IMR-90 (cell line): Measurements from ENCODE around the gene NFE2.

Experiments used
- BHLHE40 ChIP-seq: fragments of 150-350 bp; IDR thresholded peaks from 2 replicates; pipeline ENCODE4 v1.6.1; 2016; ENCODE audit warnings: mild to moderate bottlenecking, low read depth, low read length
- CEBPB ChIP-seq: IDR thresholded peaks from 2 replicates; pipeline ENCODE4 v1.6.1; 2012; ENCODE audit warnings: low read depth, low read length, improper control_type of control experiment
- CHD1 ChIP-seq: IDR thresholded peaks from 2 replicates; pipeline ENCODE4 v1.6.1; 2012; ENCODE audit warnings: low read depth, low read length, improper control_type of control experiment
- FOS ChIP-seq: fragments of 150-350 bp; IDR thresholded peaks from 2 replicates; pipeline ENCODE4 v1.6.1; 2016; ENCODE audit warnings: low read depth, low read length
- MAFK ChIP-seq: IDR thresholded peaks from 2 replicates; pipeline ENCODE4 v1.6.1; 2012; ENCODE audit warnings: low read depth, low read length, improper control_type of control experiment
- MAZ ChIP-seq: IDR thresholded peaks from 2 replicates; pipeline ENCODE4 v1.6.1; 2012; ENCODE audit warnings: low read depth, mild to moderate bottlenecking, low read length, improper control_type of control experiment, moderate library complexity, borderline replicate concordance
- NFE2L2 ChIP-seq: fragments of 150-350 bp; IDR thresholded peaks from 2 replicates; pipeline ENCODE4 v1.6.1; 2016; ENCODE audit warnings: low read depth, mild to moderate bottlenecking, low read length
- POLR2A ChIP-seq: IDR thresholded peaks from 2 replicates; pipeline ENCODE4 v1.6.1; 2012; ENCODE audit warnings: mild to moderate bottlenecking, low read depth, low read length
- RAD21 ChIP-seq: IDR thresholded peaks from 2 replicates; pipeline ENCODE4 v1.6.1; 2012; ENCODE audit warnings: low read length, improper control_type of control experiment
- RCOR1 ChIP-seq: IDR thresholded peaks from 2 replicates; pipeline ENCODE4 v1.6.1; 2012; ENCODE audit warnings: mild to moderate bottlenecking, low read length, improper control_type of control experiment; ENCODE audit not compliant: insufficient replicate concordance
- RFX5 ChIP-seq: IDR thresholded peaks from 2 replicates; pipeline ENCODE4 v1.8.0; 2012; ENCODE audit warnings: low read depth, mild to moderate bottlenecking, low read length, moderate library complexity
- SMC3 ChIP-seq: fragments of 150-350 bp; IDR thresholded peaks from 2 replicates; pipeline ENCODE4 v1.6.1; 2016; ENCODE audit warnings: low read depth, mild to moderate bottlenecking, antibody characterized with exemption, low read length, moderate library complexity
- USF2 ChIP-seq: fragments of 150-350 bp; IDR thresholded peaks from 2 replicates; pipeline ENCODE4 v1.6.1; 2017; ENCODE audit warnings: mild to moderate bottlenecking, antibody characterized with exemption, low read length, low read depth
- TF ChIP-seq, protein P1 (sequence below): conservative IDR thresholded peaks from 2 replicates; pipeline ENCODE4 v1.5.1; 2012; ENCODE audit warnings: mild to moderate bottlenecking, low read depth, low read length, improper control_type of control experiment

DNA sequence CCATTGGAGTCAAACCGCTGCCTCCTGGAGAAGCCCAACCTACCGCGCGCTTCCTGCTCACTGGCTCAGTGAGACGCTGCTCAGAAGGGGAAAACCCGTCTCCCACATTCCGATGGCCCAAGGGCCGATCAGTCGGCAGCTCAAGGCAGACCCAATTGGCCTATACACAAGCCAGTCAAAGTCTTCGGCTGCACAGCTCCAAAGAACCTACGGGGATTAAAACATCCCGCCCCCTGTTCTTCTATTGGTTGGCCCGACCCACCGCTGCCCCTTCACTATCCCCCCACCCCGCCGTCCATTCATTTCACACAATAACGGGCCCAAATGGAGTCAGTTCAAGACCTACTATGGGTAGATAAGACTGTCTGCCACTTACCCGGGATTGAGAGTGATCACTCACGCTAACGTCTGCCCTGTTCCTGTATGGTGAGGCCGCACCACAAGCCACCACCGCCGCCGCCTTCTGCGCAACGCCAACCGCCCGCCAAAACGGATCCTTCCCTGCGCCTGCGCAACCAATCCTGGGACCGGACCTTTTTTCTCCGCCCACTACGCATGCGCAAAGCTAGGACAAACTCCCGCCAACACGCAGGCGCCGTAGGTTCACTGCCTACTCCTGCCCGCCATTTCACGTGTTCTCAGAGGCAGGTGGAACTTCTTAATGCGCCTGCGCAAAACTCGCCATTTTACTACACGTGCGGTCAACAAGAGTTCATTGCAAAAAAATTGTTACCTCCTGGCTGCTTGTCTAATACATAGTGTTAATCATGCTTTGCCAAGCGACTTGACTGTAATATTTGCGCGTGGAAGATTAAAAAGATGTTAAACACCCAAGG lies 21.0 kb downstream of the NFE2 start, which contains the start of gene CBX5:
- TF ChIP-seq, protein P1, sequence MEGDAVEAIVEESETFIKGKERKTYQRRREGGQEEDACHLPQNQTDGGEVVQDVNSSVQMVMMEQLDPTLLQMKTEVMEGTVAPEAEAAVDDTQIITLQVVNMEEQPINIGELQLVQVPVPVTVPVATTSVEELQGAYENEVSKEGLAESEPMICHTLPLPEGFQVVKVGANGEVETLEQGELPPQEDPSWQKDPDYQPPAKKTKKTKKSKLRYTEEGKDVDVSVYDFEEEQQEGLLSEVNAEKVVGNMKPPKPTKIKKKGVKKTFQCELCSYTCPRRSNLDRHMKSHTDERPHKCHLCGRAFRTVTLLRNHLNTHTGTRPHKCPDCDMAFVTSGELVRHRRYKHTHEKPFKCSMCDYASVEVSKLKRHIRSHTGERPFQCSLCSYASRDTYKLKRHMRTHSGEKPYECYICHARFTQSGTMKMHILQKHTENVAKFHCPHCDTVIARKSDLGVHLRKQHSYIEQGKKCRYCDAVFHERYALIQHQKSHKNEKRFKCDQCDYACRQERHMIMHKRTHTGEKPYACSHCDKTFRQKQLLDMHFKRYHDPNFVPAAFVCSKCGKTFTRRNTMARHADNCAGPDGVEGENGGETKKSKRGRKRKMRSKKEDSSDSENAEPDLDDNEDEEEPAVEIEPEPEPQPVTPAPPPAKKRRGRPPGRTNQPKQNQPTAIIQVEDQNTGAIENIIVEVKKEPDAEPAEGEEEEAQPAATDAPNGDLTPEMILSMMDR: no peak
- 0 out of 2 replicates have a peak, but pooled peaks have one; percentile 8 for TF ChIP-seq MAZ
- peak; percentile 92 for TF ChIP-seq POLR2A
- TF ChIP-seq FOS: peak; percentile 51
- no peak for TF ChIP-seq RAD21
- peak; percentile 59 for TF ChIP-seq USF2
- no peak for TF ChIP-seq CHD1
- peak; percentile 93 for TF ChIP-seq BHLHE40
- no peak for TF ChIP-seq RFX5
- TF ChIP-seq CEBPB: peak; percentile 25; the same call in 1 of the 2 replicates
- no peak for TF ChIP-seq MAFK
- no peak for TF ChIP-seq NFE2L2
- TF ChIP-seq RCOR1: no peak
- TF ChIP-seq SMC3: no peak
